ENCODE results near the gene ZNF821. TPM values are rescaled to one million over a fixed set of nuclear protein-coding genes. Genes with fewer than 3 reads are reported as not detected.
"Not testable (repeated sequence)": the region's sequence is repeated elsewhere in the genome, so short reads cannot be mapped to it uniquely, and the experiment has no call there.

Gene ZNF821
- polyA plus RNA-seq, 1 donor: 11.2 TPM

DNA sequence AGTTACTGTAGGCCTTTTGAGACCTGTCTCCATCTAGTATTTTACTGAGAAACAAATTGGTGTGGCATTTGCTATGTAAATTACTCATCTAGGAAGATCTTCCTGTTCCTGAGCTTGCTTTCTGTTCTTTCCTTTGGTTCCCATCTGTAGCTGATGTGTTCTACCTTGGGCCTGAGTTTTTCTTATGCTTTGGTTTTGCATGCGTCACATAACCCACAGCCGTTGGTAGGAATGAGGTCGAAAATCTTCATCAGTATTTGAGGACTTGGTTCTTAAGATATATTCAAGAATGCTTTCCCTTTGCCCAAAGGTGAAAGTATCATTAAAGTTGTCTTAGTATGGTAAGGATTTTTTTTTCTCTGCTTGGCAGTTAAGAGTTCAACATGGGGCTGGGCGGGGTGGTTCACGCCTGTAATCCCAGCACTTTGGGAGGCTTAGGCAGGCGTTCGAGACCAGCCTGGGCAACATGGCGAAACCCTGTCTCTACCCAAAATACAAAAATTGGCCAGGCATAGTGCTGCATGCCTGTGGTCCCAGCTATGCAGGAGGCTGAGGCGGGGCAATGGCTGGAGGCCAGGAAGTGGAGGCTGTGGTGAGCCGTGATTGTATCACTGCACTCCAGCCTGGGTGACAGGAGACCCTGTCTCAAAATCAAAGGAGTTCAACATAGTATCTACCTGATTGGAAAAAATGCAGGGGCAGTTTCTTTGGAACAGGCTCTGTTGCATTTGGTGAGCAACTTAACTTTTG lies 40.1 kb upstream of the ZNF821 start:
- no peak overlapping the region for H3K4me3 ChIP-seq (ENCODE audit: low read length)
- H3K4me1 ChIP-seq (ENCODE audit: control insufficient read depth, insufficient read depth, low read length): no peaks in the 10 kb centered on the region
- no peak for DNase-seq
- H3K36me3 ChIP-seq (ENCODE audit: control insufficient read depth, insufficient read depth, low read length): peaks cover 91% of the 10 kb centered on the region
- H3K27me3 ChIP-seq (ENCODE audit: control insufficient read depth, insufficient read depth, low read length): no peaks in the 10 kb centered on the region
- no CpG with 5 or more reads among the region's 10 CpGs for WGBS (ENCODE audit: insufficient coverage, low lambda C conversion rate)
- no peak overlapping the region for H3K27ac ChIP-seq (ENCODE audit: low read length)
- no peaks in the 10 kb centered on the region for H3K9me3 ChIP-seq (ENCODE audit: control insufficient read depth, low read depth, low read length)

DNA sequence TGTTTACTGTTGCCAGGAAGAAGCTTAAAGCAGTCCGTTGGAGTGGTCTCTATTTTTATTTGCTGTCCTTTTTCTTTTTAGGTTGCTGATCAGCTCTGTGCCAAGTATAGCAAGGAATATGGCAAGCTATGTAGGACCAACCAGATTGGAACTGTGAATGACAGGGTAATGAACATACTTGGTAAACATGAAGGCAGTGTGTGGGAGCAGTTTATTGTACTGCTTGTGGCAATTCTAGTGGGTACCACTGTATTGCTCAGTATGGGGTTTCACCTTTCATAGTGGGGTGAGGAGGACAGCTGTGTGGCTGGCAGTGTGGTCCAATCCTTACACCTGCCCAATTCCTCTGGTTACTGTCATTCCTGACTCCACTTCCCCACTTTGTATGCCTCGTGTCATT lies 36.7 kb upstream of the ZNF821 start:
- H3K4me3 ChIP-seq (ENCODE audit: low read length): no peak overlapping the region
- WGBS (ENCODE audit: insufficient coverage, low lambda C conversion rate): 100% methylated on average over 1 of the region's 2 CpGs
- peaks cover 85% of the 10 kb centered on the region for H3K36me3 ChIP-seq (ENCODE audit: control insufficient read depth, insufficient read depth, low read length)
- H3K27me3 ChIP-seq (ENCODE audit: control insufficient read depth, insufficient read depth, low read length): no peaks in the 10 kb centered on the region
- H3K27ac ChIP-seq (ENCODE audit: low read length): no peak overlapping the region
- no peaks in the 10 kb centered on the region for H3K9me3 ChIP-seq (ENCODE audit: control insufficient read depth, low read depth, low read length)
- no peak for DNase-seq
- no peaks in the 10 kb centered on the region for H3K4me1 ChIP-seq (ENCODE audit: control insufficient read depth, insufficient read depth, low read length)

- DNase-seq: no peak
- Histone ChIP-seq H3K9me3 (ENCODE audit: control insufficient read depth, low read depth, low read length) (no peaks in the 10 kb centered on the region), H3K4me1 (ENCODE audit: control insufficient read depth, insufficient read depth, low read length) (no peaks in the 10 kb centered on the region), H3K27ac (ENCODE audit: low read length) (no peak overlapping the region), H3K27me3 (ENCODE audit: control insufficient read depth, insufficient read depth, low read length) (no peaks in the 10 kb centered on the region), H3K4me3 (ENCODE audit: low read length) (no peak overlapping the region), H3K36me3 (ENCODE audit: control insufficient read depth, insufficient read depth, low read length) (peaks cover 76% of the 10 kb centered on the region)
- no CpG with 5 or more reads among the region's 3 CpGs for WGBS (ENCODE audit: insufficient coverage, low lambda C conversion rate)
Observed at GRCh38 chr16:71919035-71919434, 35.1 kb upstream of the ZNF821 start.

- H3K36me3 ChIP-seq (ENCODE audit: control insufficient read depth, insufficient read depth, low read length): peaks cover 65% of the 10 kb centered on the region
- DNase-seq: no peak
- no peak overlapping the region for H3K27ac ChIP-seq (ENCODE audit: low read length)
- no peaks in the 10 kb centered on the region for H3K27me3 ChIP-seq (ENCODE audit: control insufficient read depth, insufficient read depth, low read length)
- H3K4me1 ChIP-seq (ENCODE audit: control insufficient read depth, insufficient read depth, low read length): no peaks in the 10 kb centered on the region
- H3K4me3 ChIP-seq (ENCODE audit: low read length): no peak overlapping the region
- no CpG with 5 or more reads among the region's 6 CpGs for WGBS (ENCODE audit: insufficient coverage, low lambda C conversion rate)
- H3K9me3 ChIP-seq (ENCODE audit: control insufficient read depth, low read depth, low read length): no peaks in the 10 kb centered on the region
Observed at GRCh38 chr16:71917900-71918299, 33.9 kb upstream of the ZNF821 start.

GRCh38 chr16:71916397-71916920 lies 32.5 kb upstream of the ZNF821 start:
- H3K27ac ChIP-seq (ENCODE audit: low read length): no peak overlapping the region
- DNase-seq: no peak
- no peak overlapping the region for H3K4me3 ChIP-seq (ENCODE audit: low read length)
- no peaks in the 10 kb centered on the region for H3K27me3 ChIP-seq (ENCODE audit: control insufficient read depth, insufficient read depth, low read length)
- H3K4me1 ChIP-seq (ENCODE audit: control insufficient read depth, insufficient read depth, low read length): no peaks in the 10 kb centered on the region
- no peaks in the 10 kb centered on the region for H3K9me3 ChIP-seq (ENCODE audit: control insufficient read depth, low read depth, low read length)
- H3K36me3 ChIP-seq (ENCODE audit: control insufficient read depth, insufficient read depth, low read length): peaks cover 54% of the 10 kb centered on the region
- 100% methylated on average over 2 of the region's 11 CpGs for WGBS (ENCODE audit: insufficient coverage, low lambda C conversion rate)

GRCh38 chr16:71915350-71915749 lies 31.4 kb upstream of the ZNF821 start:
- peaks cover 43% of the 10 kb centered on the region for H3K36me3 ChIP-seq (ENCODE audit: control insufficient read depth, insufficient read depth, low read length)
- H3K27me3 ChIP-seq (ENCODE audit: control insufficient read depth, insufficient read depth, low read length): no peaks in the 10 kb centered on the region
- no peaks in the 10 kb centered on the region for H3K4me1 ChIP-seq (ENCODE audit: control insufficient read depth, insufficient read depth, low read length)
- H3K27ac ChIP-seq (ENCODE audit: low read length): no peak overlapping the region
- no peak for DNase-seq
- no peak overlapping the region for H3K4me3 ChIP-seq (ENCODE audit: low read length)
- no peaks in the 10 kb centered on the region for H3K9me3 ChIP-seq (ENCODE audit: control insufficient read depth, low read depth, low read length)
- WGBS (ENCODE audit: insufficient coverage, low lambda C conversion rate): no CpG with 5 or more reads among the region's 2 CpGs

GRCh38 chr16:71914802-71915201 lies 30.8 kb upstream of the ZNF821 start:
- H3K27ac ChIP-seq (ENCODE audit: low read length): no peak overlapping the region
- H3K27me3 ChIP-seq (ENCODE audit: control insufficient read depth, insufficient read depth, low read length): no peaks in the 10 kb centered on the region
- no peak overlapping the region for H3K4me3 ChIP-seq (ENCODE audit: low read length)
- DNase-seq: no peak
- no peaks in the 10 kb centered on the region for H3K9me3 ChIP-seq (ENCODE audit: control insufficient read depth, low read depth, low read length)
- peaks cover 41% of the 10 kb centered on the region for H3K36me3 ChIP-seq (ENCODE audit: control insufficient read depth, insufficient read depth, low read length)
- WGBS (ENCODE audit: insufficient coverage, low lambda C conversion rate): no CpG with 5 or more reads among the region's 2 CpGs
- no peaks in the 10 kb centered on the region for H3K4me1 ChIP-seq (ENCODE audit: control insufficient read depth, insufficient read depth, low read length)

- Histone ChIP-seq H3K9me3 (ENCODE audit: control insufficient read depth, low read depth, low read length) (no peaks in the 10 kb centered on the region), H3K36me3 (ENCODE audit: control insufficient read depth, insufficient read depth, low read length) (peaks cover 28% of the 10 kb centered on the region), H3K4me1 (ENCODE audit: control insufficient read depth, insufficient read depth, low read length) (no peaks in the 10 kb centered on the region), H3K4me3 (ENCODE audit: low read length) (no peak overlapping the region), H3K27ac (ENCODE audit: low read length) (no peak overlapping the region), H3K27me3 (ENCODE audit: control insufficient read depth, insufficient read depth, low read length) (no peaks in the 10 kb centered on the region)
- no peak for DNase-seq
- 93% methylated on average over 3 of the region's 6 CpGs for WGBS (ENCODE audit: insufficient coverage, low lambda C conversion rate)
Observed at GRCh38 chr16:71912534-71913275, 28.7 kb upstream of the ZNF821 start.

- no CpG with 5 or more reads among the region's 7 CpGs for WGBS (ENCODE audit: insufficient coverage, low lambda C conversion rate)
- Histone ChIP-seq H3K27me3 (ENCODE audit: control insufficient read depth, insufficient read depth, low read length) (no peaks in the 10 kb centered on the region), H3K27ac (ENCODE audit: low read length) (no peak overlapping the region), H3K4me3 (ENCODE audit: low read length) (no peak overlapping the region), H3K9me3 (ENCODE audit: control insufficient read depth, low read depth, low read length) (no peaks in the 10 kb centered on the region), H3K36me3 (ENCODE audit: control insufficient read depth, insufficient read depth, low read length) (peaks cover 16% of the 10 kb centered on the region), H3K4me1 (ENCODE audit: control insufficient read depth, insufficient read depth, low read length) (no peaks in the 10 kb centered on the region)
- DNase-seq: no peak
Observed at GRCh38 chr16:71911121-71911520, 27.1 kb upstream of the ZNF821 start.

GRCh38 chr16:71905765-71906164 lies 21.8 kb upstream of the ZNF821 start:
- H3K27me3 ChIP-seq (ENCODE audit: control insufficient read depth, insufficient read depth, low read length); H3K4me1 ChIP-seq (ENCODE audit: control insufficient read depth, insufficient read depth, low read length); H3K27ac ChIP-seq (ENCODE audit: low read length); H3K9me3 ChIP-seq (ENCODE audit: control insufficient read depth, low read depth, low read length); DNase-seq; H3K4me3 ChIP-seq (ENCODE audit: low read length): not testable (repeated sequence)
- H3K36me3 ChIP-seq (ENCODE audit: control insufficient read depth, insufficient read depth, low read length): peaks cover 16% of the 10 kb centered on the region
- WGBS (ENCODE audit: insufficient coverage, low lambda C conversion rate): 100% methylated on average over 2 of the region's 6 CpGs

Measured in large intestine (tissue), 3 donors.